ENCODE measurements around the gene RNU1-2.

DNA sequence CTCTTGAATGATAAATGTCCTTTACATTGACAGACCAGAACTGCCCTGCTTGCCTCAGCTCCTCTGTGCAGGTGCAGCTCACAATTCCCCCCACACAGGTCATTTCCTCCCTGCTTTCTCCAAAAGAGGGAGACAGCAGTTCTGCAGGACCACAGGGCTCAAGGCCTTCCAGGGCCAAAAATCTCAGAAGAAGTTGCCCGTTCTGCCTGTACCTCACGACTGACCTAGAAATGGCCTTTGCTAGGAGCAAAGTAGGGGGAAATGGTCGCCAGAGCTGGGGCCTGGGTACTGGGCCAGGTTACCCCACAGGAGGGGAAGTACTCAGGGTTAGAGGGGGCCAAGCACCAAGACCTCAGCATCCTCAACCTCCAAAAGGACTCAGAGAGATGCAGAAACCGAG lies 11.1 kb downstream of the RNU1-2 start:
- TF ChIP-seq, protein P1, sequence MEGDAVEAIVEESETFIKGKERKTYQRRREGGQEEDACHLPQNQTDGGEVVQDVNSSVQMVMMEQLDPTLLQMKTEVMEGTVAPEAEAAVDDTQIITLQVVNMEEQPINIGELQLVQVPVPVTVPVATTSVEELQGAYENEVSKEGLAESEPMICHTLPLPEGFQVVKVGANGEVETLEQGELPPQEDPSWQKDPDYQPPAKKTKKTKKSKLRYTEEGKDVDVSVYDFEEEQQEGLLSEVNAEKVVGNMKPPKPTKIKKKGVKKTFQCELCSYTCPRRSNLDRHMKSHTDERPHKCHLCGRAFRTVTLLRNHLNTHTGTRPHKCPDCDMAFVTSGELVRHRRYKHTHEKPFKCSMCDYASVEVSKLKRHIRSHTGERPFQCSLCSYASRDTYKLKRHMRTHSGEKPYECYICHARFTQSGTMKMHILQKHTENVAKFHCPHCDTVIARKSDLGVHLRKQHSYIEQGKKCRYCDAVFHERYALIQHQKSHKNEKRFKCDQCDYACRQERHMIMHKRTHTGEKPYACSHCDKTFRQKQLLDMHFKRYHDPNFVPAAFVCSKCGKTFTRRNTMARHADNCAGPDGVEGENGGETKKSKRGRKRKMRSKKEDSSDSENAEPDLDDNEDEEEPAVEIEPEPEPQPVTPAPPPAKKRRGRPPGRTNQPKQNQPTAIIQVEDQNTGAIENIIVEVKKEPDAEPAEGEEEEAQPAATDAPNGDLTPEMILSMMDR (IDR thresholded peaks at IDR 0.05; ENCODE audit: poor library complexity, severe bottlenecking) = no peak
- no peak for TF ChIP-seq POLR2AphosphoS5 (IDR thresholded peaks at IDR 0.05)
- TF ChIP-seq, protein P2, sequence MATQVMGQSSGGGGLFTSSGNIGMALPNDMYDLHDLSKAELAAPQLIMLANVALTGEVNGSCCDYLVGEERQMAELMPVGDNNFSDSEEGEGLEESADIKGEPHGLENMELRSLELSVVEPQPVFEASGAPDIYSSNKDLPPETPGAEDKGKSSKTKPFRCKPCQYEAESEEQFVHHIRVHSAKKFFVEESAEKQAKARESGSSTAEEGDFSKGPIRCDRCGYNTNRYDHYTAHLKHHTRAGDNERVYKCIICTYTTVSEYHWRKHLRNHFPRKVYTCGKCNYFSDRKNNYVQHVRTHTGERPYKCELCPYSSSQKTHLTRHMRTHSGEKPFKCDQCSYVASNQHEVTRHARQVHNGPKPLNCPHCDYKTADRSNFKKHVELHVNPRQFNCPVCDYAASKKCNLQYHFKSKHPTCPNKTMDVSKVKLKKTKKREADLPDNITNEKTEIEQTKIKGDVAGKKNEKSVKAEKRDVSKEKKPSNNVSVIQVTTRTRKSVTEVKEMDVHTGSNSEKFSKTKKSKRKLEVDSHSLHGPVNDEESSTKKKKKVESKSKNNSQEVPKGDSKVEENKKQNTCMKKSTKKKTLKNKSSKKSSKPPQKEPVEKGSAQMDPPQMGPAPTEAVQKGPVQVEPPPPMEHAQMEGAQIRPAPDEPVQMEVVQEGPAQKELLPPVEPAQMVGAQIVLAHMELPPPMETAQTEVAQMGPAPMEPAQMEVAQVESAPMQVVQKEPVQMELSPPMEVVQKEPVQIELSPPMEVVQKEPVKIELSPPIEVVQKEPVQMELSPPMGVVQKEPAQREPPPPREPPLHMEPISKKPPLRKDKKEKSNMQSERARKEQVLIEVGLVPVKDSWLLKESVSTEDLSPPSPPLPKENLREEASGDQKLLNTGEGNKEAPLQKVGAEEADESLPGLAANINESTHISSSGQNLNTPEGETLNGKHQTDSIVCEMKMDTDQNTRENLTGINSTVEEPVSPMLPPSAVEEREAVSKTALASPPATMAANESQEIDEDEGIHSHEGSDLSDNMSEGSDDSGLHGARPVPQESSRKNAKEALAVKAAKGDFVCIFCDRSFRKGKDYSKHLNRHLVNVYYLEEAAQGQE (IDR thresholded peaks at IDR 0.05; ENCODE audit: borderline replicate concordance) = no peak
- TF ChIP-seq TAF1 (IDR thresholded peaks at IDR 0.05; ENCODE audit: low read depth) = no peak
